Activated effector memory CD4-positive, alpha-beta T cell treated with anti-CD3 and anti-CD28 coated beads, Interleukin-2, amount 50 U/mL, for 16 hours (primary cell): ENCODE data around the gene SH3BP1.
A peak's percentile ranks its signal among the peaks of the same experiment; 100 is the strongest.

ENCODE experiments used
- DNase-seq: peaks from one replicate; pipeline ENCODE4 v3.0.0-alpha.2; 2020

SH3BP1 gene

GRCh38 chr22:37660709-37661045 is 21.2 kb downstream of the SH3BP1 start:
- no peak for DNase-seq

- no peak for DNase-seq
Observed at GRCh38 chr22:37661160-37661924, 21.9 kb downstream of the SH3BP1 start.

DNA sequence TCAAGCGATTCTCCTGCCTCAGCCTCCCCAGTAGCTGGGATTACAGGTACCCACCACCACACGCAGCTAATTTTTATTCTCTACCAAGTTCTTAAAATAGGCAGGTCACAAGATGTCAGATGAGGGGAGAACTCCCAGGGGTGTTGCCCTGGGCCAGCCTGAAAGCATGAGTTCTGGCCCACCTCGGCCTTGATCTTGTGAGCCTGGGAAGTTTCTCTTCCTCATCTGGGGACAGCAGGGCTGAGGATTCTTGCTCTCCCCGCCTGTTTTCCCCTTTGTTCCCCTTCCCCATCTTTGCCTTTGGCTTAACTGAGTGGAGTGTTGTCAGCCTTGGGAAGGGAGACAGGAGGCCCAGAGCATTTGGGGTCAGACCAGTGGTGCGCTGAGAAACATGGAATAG is 22.6 kb downstream of the SH3BP1 start:
- DNase-seq, result no peak

DNA sequence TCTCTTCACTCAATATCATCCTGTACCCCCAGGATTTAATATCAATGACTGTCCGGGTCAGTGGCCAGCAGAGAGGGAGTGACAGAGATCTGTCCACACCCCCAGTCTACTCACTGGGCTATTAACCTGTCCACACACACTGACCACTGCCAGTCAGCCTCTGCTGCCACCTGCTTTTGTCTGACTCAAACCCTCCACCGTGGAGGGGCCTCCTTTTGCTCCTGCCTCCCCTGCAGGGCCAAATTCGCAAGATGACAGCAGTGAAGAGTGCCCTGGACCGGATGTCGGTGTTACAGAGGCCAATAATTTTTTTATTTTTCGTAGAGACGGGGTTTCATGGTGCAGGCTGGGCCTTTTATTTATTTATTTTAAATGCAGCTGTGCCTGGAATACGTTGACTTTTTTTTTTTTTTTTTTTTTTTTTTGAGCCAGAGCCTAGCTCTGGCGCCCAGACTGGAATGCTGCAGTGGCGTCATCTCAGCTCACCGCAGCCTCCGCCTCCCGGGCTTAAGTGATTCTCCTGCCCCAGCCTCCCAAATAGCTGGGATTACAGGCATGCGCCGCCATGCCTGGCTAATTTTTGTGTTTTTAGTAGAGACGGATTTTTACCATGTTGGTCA is 24.2 kb downstream of the SH3BP1 start:
- DNase-seq, result no peak

DNA sequence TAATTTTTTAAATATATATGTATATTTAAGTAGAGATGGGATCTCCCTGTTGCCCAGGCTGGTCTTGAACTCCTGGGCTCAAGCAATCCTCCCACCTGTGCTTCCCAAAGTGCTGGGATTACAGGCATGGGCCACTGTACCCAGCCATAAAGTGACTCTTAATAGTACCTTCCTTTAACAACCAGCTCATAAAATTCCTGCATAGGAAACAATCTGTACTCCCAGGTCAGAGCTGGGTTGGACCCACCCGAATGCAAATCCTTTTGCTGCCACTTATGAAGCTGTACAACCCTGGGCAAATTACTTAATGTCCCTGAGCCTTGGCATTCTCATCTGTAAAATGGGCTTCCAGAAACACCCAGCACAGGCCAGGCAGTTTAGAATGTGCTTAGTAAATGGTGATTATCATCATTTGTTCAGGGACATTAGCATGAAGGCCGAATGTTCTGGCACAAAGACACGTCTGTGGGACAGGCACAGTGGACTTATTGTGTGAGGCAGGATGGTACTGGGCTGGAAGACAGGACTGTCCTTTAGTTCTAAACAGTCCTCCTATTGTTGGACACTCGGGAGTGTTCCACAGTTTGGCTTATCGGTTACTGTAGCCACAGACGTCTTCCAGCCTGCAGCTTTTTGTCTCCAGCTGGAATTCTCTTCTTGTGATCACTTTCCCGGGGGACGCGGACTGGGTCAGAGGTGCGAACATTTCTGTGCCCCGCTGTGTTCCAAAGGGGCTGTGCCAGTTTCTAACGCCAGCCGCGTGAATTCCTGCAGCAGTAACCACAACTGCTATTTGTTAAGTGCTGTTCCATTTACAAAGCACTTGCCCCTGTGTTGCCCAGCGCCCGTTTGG is 25.0 kb downstream of the SH3BP1 start:
- DNase-seq, result no peak

DNA sequence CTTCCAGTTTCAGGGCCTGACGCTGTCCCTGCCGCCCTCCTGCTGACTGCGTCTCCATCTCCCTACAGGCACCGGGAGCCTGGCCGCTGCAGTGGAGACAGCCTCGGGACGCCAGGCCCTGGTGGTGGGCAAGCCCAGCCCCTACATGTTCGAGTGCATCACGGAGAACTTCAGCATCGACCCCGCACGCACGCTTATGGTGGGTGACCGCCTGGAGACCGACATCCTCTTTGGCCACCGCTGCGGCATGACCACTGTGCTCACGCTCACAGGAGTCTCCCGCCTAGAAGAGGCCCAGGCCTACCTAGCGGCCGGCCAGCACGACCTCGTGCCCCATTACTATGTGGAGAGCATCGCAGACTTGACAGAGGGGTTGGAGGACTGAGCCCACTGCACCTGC is 26.0 kb downstream of the SH3BP1 start:
- no peak for DNase-seq

DNA sequence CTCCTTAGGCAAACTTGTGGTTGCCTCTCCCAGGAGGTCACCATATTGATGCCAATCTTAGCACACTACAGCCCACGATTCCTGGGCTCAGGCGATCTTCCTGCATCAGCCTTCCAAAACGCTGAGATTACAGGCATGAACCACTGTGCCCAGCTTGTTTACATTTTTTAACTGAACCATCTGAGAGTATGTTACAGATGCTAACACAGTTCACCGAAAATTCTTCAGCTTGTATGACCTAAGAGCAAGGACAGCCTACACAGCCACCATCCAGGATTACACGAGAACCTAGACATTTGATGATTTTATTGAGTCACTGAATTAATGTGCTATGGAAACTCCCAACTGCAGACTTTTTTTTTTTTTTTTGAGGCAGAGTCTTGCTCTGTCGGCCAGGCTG is 30.1 kb downstream of the SH3BP1 start:
- DNase-seq, result no peak

GRCh38 chr22:37672206-37672919 is 32.9 kb downstream of the SH3BP1 start:
- no peak for DNase-seq

DNA sequence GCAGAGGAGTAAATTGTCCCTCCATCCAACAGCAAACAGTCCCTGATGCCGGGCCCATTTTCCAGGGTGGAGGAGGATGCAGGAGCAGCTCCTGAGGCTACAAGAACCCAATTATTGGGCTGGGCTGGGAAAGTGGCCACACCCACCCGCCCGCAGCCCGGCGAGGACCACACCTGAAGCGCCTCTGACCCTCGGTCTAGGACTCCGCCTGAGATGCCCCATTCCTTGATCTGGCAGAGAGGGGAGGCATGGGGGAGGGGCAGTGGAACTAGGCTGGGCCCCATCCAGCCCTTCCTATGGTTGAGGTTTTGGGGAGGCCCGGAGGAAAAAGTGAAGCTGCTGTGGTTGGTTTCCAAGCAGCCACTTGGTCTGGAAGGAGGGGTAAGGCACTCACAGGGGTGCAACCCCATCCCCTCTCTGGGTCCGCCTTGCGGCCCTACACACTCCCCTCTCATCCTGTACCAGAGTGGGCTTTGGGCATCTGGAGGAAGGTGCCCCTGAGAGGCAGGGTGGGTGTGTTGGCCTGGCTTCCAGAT is 33.5 kb downstream of the SH3BP1 start:
- DNase-seq, result peak; percentile 66

- DNase-seq, result no peak
Observed at GRCh38 chr22:37674248-37674647, 34.8 kb downstream of the SH3BP1 start.

DNA sequence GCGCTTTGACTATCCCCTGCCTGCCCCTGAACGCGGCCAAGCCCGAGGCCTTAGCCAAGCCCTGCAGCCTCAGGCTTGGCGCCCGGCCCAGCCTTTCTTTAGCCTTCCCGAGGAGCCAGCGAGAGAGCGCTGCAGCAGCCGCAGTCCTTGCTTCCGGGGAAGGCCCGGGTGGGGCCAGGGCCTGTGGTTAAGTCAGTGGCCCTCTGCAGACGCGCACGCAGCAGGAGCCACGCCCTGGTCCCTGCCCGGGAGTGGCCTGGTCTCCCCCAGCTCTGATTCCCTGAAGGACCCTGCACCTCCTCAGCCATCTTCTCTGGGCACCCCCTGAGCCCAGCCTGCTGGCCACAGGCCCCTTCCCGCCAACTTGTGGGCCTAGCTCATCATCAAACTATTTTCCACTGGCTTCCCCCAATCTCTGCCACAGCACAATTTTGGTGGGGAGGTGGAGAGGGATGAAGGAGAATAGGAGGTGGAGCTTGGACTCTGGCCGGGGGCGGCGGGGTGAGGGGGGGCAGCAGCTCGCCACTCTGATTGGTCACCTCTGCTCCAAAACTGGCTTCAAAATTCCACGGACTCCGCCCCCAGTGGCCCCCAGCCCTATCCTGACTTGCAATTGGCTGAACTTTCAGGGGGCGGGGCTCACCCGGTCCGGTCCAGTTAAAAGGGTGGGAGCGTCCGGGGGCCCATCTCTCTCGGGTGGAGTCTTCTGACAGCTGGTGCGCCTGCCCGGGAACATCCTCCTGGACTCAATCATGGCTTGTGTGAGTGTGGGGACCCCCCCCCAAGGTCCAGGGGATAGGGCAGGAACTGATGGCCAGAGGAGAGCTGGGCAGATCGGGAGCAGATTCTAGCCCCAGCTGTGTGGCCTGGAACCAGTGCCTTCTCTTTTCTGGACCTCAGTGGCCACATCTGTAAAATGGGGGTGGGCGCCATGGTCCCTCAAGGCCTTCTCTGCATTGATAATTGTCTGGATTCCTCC is 35.8 kb downstream of the SH3BP1 start, which contains the start of gene LGALS1:
TSS of gene LGALS1 (plus strand) at position 686 of the 979 bp plus-strand sequence. CDS start at position 753, 67 bp downstream.
- DNase-seq, result peak; percentile 88

DNA sequence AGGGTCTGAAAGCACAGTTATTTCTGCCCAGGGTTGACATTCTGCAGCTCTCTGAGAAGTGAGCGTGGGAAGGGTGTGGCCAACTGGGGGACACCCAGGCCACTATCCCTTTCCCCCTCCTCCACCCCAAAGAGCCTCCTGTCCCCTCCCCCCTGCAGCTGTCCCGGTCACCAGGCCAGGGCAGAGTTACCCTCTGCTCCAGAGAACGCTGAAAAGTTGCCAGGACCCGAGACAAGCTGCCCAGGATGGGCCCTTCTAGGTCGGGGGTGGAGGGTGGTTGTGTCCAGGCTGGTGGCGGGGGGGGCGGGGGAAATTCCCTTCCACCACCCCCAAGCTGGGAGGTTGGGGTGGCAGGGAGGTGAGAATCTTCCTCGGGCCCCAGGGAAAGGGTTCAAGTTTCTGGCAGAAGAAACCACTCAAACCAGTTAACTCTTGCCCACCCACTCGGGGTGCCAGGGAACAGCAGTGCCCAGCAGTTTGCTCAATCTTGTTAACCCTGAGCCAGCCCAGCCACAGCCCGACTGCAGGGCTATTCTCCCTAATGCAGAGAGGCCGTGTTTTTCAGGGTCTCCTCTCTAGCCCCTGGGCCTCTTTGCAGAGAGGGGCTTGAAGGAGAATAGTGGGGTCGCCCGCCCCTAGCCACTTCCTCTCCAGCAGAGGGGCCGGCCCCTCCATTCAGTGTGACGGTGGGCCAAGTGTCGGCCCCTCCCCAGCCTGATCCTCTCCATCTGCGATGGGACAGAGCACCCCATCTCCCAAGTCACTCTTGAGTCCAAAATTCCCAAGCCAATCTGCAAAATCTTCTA is 36.7 kb downstream of the SH3BP1 start:
- peak; percentile 75 for DNase-seq

GRCh38 chr22:37676736-37677492 is 37.4 kb downstream of the SH3BP1 start:
- DNase-seq, result peak; percentile 97

DNA sequence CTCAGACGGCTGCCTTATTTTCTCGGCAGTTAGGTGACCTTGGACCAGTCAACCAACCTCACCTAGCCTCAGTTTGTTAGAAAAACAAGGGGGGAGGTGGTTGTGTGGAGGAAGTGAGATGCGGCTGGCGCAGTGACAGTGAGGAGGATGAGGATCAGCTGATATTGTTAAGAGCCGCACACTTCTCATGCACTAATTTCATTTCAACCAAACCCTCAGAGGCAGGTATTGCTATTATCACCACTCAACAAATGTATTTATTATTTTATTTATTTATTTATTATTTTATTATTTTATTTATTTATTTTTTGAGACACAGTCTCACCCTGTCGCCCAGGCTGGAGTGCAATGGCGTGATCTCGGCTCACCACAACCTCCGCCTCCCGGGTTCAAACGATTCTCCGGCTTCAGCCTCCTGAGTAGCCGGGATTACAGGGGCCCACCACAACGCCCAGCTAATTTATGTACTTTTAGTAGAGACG is 38.1 kb downstream of the SH3BP1 start:
- DNase-seq, result no peak

DNA sequence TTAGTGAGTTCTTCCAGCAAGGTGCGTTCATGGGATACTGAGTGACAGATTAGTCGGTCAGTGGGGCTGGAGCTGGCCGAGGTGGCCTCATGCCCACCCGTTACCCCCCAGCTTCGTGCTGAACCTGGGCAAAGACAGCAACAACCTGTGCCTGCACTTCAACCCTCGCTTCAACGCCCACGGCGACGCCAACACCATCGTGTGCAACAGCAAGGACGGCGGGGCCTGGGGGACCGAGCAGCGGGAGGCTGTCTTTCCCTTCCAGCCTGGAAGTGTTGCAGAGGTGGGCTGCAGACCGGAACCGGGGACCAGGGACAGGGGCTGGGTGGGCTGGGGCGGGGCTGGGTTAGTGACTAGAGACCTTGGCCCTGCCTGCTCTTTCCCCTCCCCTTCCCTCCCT is 38.9 kb downstream of the SH3BP1 start:
- DNase-seq, result no peak

GRCh38 chr22:37679670-37680069 is 40.2 kb downstream of the SH3BP1 start:
- no peak for DNase-seq

- DNase-seq, result no peak
Observed at GRCh38 chr22:37680191-37680851, 40.9 kb downstream of the SH3BP1 start.

DNA sequence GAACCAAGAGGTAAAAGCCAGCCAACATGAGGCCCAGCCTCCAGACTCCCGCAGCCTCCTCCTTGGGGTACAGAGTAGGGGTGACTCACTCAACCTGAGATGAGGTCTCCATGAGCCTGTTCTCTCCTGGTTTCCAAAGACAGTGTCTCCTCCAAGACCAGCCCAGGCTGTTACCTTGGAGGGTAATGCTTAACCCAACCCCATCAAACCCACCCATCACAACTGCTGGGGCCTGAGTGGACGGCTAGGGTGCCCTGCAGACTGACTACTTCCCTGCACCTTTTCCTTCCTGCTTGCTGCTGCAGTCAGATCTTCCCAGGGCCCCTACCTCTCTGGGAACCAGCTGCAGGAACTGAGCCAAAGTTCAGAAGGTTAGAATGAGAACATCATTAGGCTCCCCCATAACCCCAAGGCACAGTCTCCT is 41.5 kb downstream of the SH3BP1 start:
- DNase-seq, result no peak

- DNase-seq, result peak; percentile 89
Observed at GRCh38 chr22:37681556-37682049, 42.1 kb downstream of the SH3BP1 start.
